Stimulated activated CD4-positive, alpha-beta T cell treated with anti-CD3 and anti-CD28 coated beads, Interleukin-15, amount 100 ng/mL, for 1 hour (primary cell): ENCODE measurements around the gene INAFM1.
"Not testable (repeated sequence)": the region's sequence is repeated elsewhere in the genome, so short reads cannot be mapped to it uniquely, and the experiment has no call there.

Source experiments
- DNase-seq, 2 donors: peaks; one replicate each; pipeline ENCODE4 v3.0.0-alpha.2; 2020; ENCODE audit warnings: low read depth in 1 of 2, low spot score in 1 of 2

The INAFM1 gene

GRCh38 chr19:47240996-47241918, 33.4 kb upstream of the INAFM1 start:
- peak; percentile 75 to 79 for DNase-seq

- DNase-seq: no peak
These were observed 32.6 kb upstream of the INAFM1 start for GRCh38 chr19:47241919-47242577.

GRCh38 chr19:47243364-47243775, 31.3 kb upstream of the INAFM1 start:
- no peak for DNase-seq

- peak; percentile 81 to 89 for DNase-seq
These were observed 30.7 kb upstream of the INAFM1 start for GRCh38 chr19:47243776-47244547.

GRCh38 chr19:47247308-47247990, 27.2 kb upstream of the INAFM1 start:
- peak; percentile 56 to 77 for DNase-seq

GRCh38 chr19:47253016-47253415, 21.7 kb upstream of the INAFM1 start:
- DNase-seq: not testable (repeated sequence)

GRCh38 chr19:47253467-47253881, 21.2 kb upstream of the INAFM1 start:
- no peak for DNase-seq

- no peak for DNase-seq
These were observed 20.7 kb upstream of the INAFM1 start for GRCh38 chr19:47253970-47254369.

GRCh38 chr19:47255879-47256692, 18.6 kb upstream of the INAFM1 start, which contains the start of gene CCDC9:
Gene CCDC9 (plus strand): TSS chr19:47256525. CDS start chr19:47258401, 1,876 bp downstream.
- peak; percentile 78 to 89 for DNase-seq

- DNase-seq: peak; percentile 97 to 99
These were observed 17.8 kb upstream of the INAFM1 start for GRCh38 chr19:47256693-47257410.

GRCh38 chr19:47257411-47258169, 17.1 kb upstream of the INAFM1 start:
- DNase-seq: no peak

- DNase-seq: no peak
These were observed 16.3 kb upstream of the INAFM1 start for GRCh38 chr19:47258434-47258833.

GRCh38 chr19:47258895-47259555, 15.7 kb upstream of the INAFM1 start:
- DNase-seq: no peak

GRCh38 chr19:47260476-47260875, 14.2 kb upstream of the INAFM1 start:
- DNase-seq: no peak

GRCh38 chr19:47261946-47262793, 12.5 kb upstream of the INAFM1 start:
- DNase-seq: not testable (repeated sequence)

GRCh38 chr19:47264629-47265028, 10.1 kb upstream of the INAFM1 start:
- DNase-seq: no peak

GRCh38 chr19:47266401-47266941, 8.2 kb upstream of the INAFM1 start:
- no peak for DNase-seq
